Dendritic cell treated with granulocyte-macrophage colony-stimulating factor and Interleukin-4, amounts not matched to agents 40 ng/mL and 50 ng/mL, for 4 days (primary cell): Measurements from ENCODE around the gene NEK10.
"Not testable (repeated sequence)": the region's sequence is repeated elsewhere in the genome, so short reads cannot be mapped to it uniquely, and the experiment has no call there.

Experiments
- H3K27ac Mint-ChIP-seq: one replicate; pipeline ENCODE4 v1.8.0; 2022; ENCODE audit warnings: mild to moderate bottlenecking, mixed read lengths
- H3K27me3 Mint-ChIP-seq: one replicate; pipeline ENCODE4 v1.8.0; 2022; ENCODE audit warnings: mild to moderate bottlenecking, mixed read lengths
- H3K36me3 Mint-ChIP-seq: one replicate; pipeline ENCODE4 v1.8.0; 2022; ENCODE audit warnings: low read depth, mixed read lengths
- H3K4me1 Mint-ChIP-seq: one replicate; pipeline ENCODE4 v1.8.0; 2022; ENCODE audit warnings: low read depth, mixed read lengths
- H3K4me3 Mint-ChIP-seq: one replicate; pipeline ENCODE4 v1.8.0; 2022; ENCODE audit warnings: mild to moderate bottlenecking, moderate library complexity, mixed read lengths
- H3K9me3 Mint-ChIP-seq: one replicate; pipeline ENCODE4 v1.8.0; 2022; ENCODE audit warnings: mixed read lengths
- intact Hi-C: fragments of 100-400 bp; cut with micrococcal nuclease; formaldehyde crosslinking; loops from one replicate; pipeline ENCODE4 v1.15.0; 2022

Gene NEK10

GRCh38 chr3:27317096-27317495 is 52.1 kb downstream of the NEK10 start:
- H3K4me3 Mint-ChIP-seq = no peak overlapping the region
- no peaks in the 10 kb centered on the region for H3K9me3 Mint-ChIP-seq
- H3K4me1 Mint-ChIP-seq = no peaks in the 10 kb centered on the region
- no peaks in the 10 kb centered on the region for H3K27me3 Mint-ChIP-seq
- no peak overlapping the region for H3K27ac Mint-ChIP-seq
- H3K36me3 Mint-ChIP-seq = no peaks in the 10 kb centered on the region
- intact Hi-C loops = no loop called here

- Mint-ChIP-seq H3K27me3 (peaks cover 1% of the 10 kb centered on the region), H3K27ac (no peak overlapping the region), H3K9me3 (peaks cover 5% of the 10 kb centered on the region), H3K4me1 (peaks cover 4% of the 10 kb centered on the region), H3K36me3 (no peaks in the 10 kb centered on the region), H3K4me3 (no peak overlapping the region)
- intact Hi-C loops = no loop called here
Observed at GRCh38 chr3:27315003-27315402, 54.2 kb downstream of the NEK10 start.

GRCh38 chr3:27312044-27312668 is 57.0 kb downstream of the NEK10 start:
- Mint-ChIP-seq H3K9me3 (peaks cover 9% of the 10 kb centered on the region), H3K27me3 (peaks cover 1% of the 10 kb centered on the region), H3K27ac (no peak overlapping the region), H3K36me3 (no peaks in the 10 kb centered on the region), H3K4me3 (no peak overlapping the region), H3K4me1 (peaks cover 4% of the 10 kb centered on the region)
- intact Hi-C loops = loop anchor here (5.0 kb wide), 1 partner anchor 370 kb away; no protein-coding TSS in a partner anchor

GRCh38 chr3:27311400-27311799 is 57.8 kb downstream of the NEK10 start:
- H3K4me1 Mint-ChIP-seq = peaks cover 4% of the 10 kb centered on the region
- peaks cover 9% of the 10 kb centered on the region for H3K9me3 Mint-ChIP-seq
- intact Hi-C loops = loop anchor here (5.0 kb wide), 1 partner anchor 371 kb away; no protein-coding TSS in a partner anchor

GRCh38 chr3:27310688-27311087 is 58.5 kb downstream of the NEK10 start:
- Mint-ChIP-seq H3K4me3 (no peak overlapping the region), H3K27me3 (peaks cover 1% of the 10 kb centered on the region), H3K36me3 (no peaks in the 10 kb centered on the region), H3K9me3 (peaks cover 9% of the 10 kb centered on the region), H3K4me1 (peaks cover 4% of the 10 kb centered on the region), H3K27ac (no peak overlapping the region)
- intact Hi-C loops = loop anchor here (5.0 kb wide), 1 partner anchor 372 kb away; no protein-coding TSS in a partner anchor

More at GRCh38 chr3:27311400-27311799, 57.8 kb downstream of the NEK10 start:
- Mint-ChIP-seq H3K27me3 (peaks cover 1% of the 10 kb centered on the region), H3K27ac (no peak overlapping the region), H3K36me3 (no peaks in the 10 kb centered on the region), H3K4me3 (no peak overlapping the region)

- no peaks in the 10 kb centered on the region for H3K36me3 Mint-ChIP-seq
- H3K27ac Mint-ChIP-seq = no peak overlapping the region
- peaks cover 1% of the 10 kb centered on the region for H3K27me3 Mint-ChIP-seq
- H3K4me3 Mint-ChIP-seq = no peak overlapping the region
- intact Hi-C loops = no loop called here
- peaks cover 4% of the 10 kb centered on the region for H3K4me1 Mint-ChIP-seq
- peaks cover 11% of the 10 kb centered on the region for H3K9me3 Mint-ChIP-seq
Observed at GRCh38 chr3:27307566-27307965, 61.6 kb downstream of the NEK10 start.

GRCh38 chr3:27302891-27303290 is 66.3 kb downstream of the NEK10 start:
- Mint-ChIP-seq H3K4me1 (no peaks in the 10 kb centered on the region), H3K27me3 (no peaks in the 10 kb centered on the region), H3K9me3 (peaks cover 45% of the 10 kb centered on the region), H3K27ac (no peak overlapping the region), H3K36me3 (no peaks in the 10 kb centered on the region), H3K4me3 (no peak overlapping the region)
- intact Hi-C loops = no loop called here

- H3K4me1 Mint-ChIP-seq, H3K4me3 Mint-ChIP-seq, intact Hi-C loops: not testable (repeated sequence)
Observed at GRCh38 chr3:27298981-27299380, 70.2 kb downstream of the NEK10 start.

GRCh38 chr3:27293939-27294338 is 75.2 kb downstream of the NEK10 start:
- Mint-ChIP-seq H3K36me3 (no peaks in the 10 kb centered on the region), H3K4me3 (no peak overlapping the region), H3K27ac (no peak overlapping the region), H3K9me3 (peaks cover 10% of the 10 kb centered on the region), H3K27me3 (no peaks in the 10 kb centered on the region), H3K4me1 (peaks cover 5% of the 10 kb centered on the region)
- intact Hi-C loops = no loop called here

More at GRCh38 chr3:27298981-27299380, 70.2 kb downstream of the NEK10 start:
- H3K27ac Mint-ChIP-seq, H3K36me3 Mint-ChIP-seq, H3K27me3 Mint-ChIP-seq: not testable (repeated sequence)
- H3K9me3 Mint-ChIP-seq = peaks cover 45% of the 10 kb centered on the region

- peaks cover 5% of the 10 kb centered on the region for H3K4me1 Mint-ChIP-seq
- intact Hi-C loops = no loop called here
- no peaks in the 10 kb centered on the region for H3K27me3 Mint-ChIP-seq
- H3K9me3 Mint-ChIP-seq = no peaks in the 10 kb centered on the region
- no peaks in the 10 kb centered on the region for H3K36me3 Mint-ChIP-seq
- no peak overlapping the region for H3K27ac Mint-ChIP-seq
- H3K4me3 Mint-ChIP-seq = no peak overlapping the region
Observed at GRCh38 chr3:27290760-27291159, 78.4 kb downstream of the NEK10 start.

- H3K4me3 Mint-ChIP-seq = no peak overlapping the region
- no peaks in the 10 kb centered on the region for H3K27me3 Mint-ChIP-seq
- no peaks in the 10 kb centered on the region for H3K9me3 Mint-ChIP-seq
- no peak overlapping the region for H3K27ac Mint-ChIP-seq
- peaks cover 5% of the 10 kb centered on the region for H3K4me1 Mint-ChIP-seq
- intact Hi-C loops = no loop called here
- H3K36me3 Mint-ChIP-seq = no peaks in the 10 kb centered on the region
Observed at GRCh38 chr3:27289769-27290413, 79.3 kb downstream of the NEK10 start.

GRCh38 chr3:27287052-27287451 is 82.1 kb downstream of the NEK10 start:
- H3K36me3 Mint-ChIP-seq = no peaks in the 10 kb centered on the region
- no peaks in the 10 kb centered on the region for H3K27me3 Mint-ChIP-seq
- no peaks in the 10 kb centered on the region for H3K9me3 Mint-ChIP-seq
- peaks cover 5% of the 10 kb centered on the region for H3K4me1 Mint-ChIP-seq
- no peak overlapping the region for H3K4me3 Mint-ChIP-seq
- H3K27ac Mint-ChIP-seq = no peak overlapping the region
- intact Hi-C loops = no loop called here

- intact Hi-C loops, H3K27me3 Mint-ChIP-seq: not testable (repeated sequence)
Observed at GRCh38 chr3:27286467-27286866, 82.7 kb downstream of the NEK10 start.

GRCh38 chr3:27285668-27286067 is 83.5 kb downstream of the NEK10 start:
- Mint-ChIP-seq H3K36me3 (no peaks in the 10 kb centered on the region), H3K9me3 (no peaks in the 10 kb centered on the region), H3K27me3 (no peaks in the 10 kb centered on the region), H3K4me1 (peaks cover 3% of the 10 kb centered on the region), H3K4me3 (no peak overlapping the region), H3K27ac (no peak overlapping the region)
- intact Hi-C loops = no loop called here

More at GRCh38 chr3:27286467-27286866, 82.7 kb downstream of the NEK10 start:
- H3K4me1 Mint-ChIP-seq, H3K9me3 Mint-ChIP-seq, H3K27ac Mint-ChIP-seq, H3K36me3 Mint-ChIP-seq, H3K4me3 Mint-ChIP-seq: not testable (repeated sequence)
